Thyroid gland (tissue), 4 donors: ENCODE measurements around the gene SCAMP1.

Experiments
- POLR2A ChIP-seq, 2 donors: fragments of 450-650 bp; IDR thresholded peaks; one replicate each; pipeline ENCODE4 v1.6.1; 2017; ENCODE audit warnings: antibody characterized with exemption in 2 of 2, mild to moderate bottlenecking in 2 of 2, moderate library complexity in 1 of 2
- TF ChIP-seq, protein P1 (sequence below), 6 experiments: fragments of 200-600 bp in 3 of 6; fragments of 450-650 bp in 3 of 6; sonication (generic) in 3 of 6; IDR thresholded peaks; one replicate each; pipeline ENCODE4 v1.5.1; 2016 to 2019; ENCODE audit warnings: antibody characterized with exemption in 6 of 6, mild to moderate bottlenecking in 2 of 6, inconsistent platforms in 1 of 6, moderate library complexity in 1 of 6

GRCh38 chr5:78341440-78341839, 19.0 kb upstream of the SCAMP1 start:
- TF ChIP-seq, protein P1, sequence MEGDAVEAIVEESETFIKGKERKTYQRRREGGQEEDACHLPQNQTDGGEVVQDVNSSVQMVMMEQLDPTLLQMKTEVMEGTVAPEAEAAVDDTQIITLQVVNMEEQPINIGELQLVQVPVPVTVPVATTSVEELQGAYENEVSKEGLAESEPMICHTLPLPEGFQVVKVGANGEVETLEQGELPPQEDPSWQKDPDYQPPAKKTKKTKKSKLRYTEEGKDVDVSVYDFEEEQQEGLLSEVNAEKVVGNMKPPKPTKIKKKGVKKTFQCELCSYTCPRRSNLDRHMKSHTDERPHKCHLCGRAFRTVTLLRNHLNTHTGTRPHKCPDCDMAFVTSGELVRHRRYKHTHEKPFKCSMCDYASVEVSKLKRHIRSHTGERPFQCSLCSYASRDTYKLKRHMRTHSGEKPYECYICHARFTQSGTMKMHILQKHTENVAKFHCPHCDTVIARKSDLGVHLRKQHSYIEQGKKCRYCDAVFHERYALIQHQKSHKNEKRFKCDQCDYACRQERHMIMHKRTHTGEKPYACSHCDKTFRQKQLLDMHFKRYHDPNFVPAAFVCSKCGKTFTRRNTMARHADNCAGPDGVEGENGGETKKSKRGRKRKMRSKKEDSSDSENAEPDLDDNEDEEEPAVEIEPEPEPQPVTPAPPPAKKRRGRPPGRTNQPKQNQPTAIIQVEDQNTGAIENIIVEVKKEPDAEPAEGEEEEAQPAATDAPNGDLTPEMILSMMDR (IDR thresholded peaks at IDR 0.05): no peak
- TF ChIP-seq POLR2A (IDR thresholded peaks at IDR 0.05): no peak
